ENCODE results near the gene HSPA12A.

DNA sequence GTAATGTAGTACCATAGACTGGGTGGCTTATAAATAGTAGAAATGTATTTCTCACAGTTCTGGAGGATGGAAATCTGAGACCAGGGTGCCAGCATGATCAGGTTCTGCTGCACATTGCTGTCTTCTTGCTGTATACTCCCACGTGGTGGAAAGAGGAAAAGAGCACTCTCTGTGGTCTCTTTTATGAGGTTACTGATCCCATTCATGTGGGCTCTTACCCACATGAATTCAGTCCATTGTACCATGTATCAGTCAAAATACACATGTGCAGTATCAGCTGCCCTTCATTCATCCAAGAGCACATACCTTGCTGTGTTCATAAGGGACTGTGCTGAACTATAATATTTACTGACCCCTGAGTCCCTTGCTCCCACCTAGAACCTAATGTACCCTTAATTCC, 104.5 kb downstream of the HSPA12A start:
- no peak for TF ChIP-seq SUZ12 (IDR thresholded peaks at IDR 0.05; ENCODE audit: extremely low read depth, insufficient read depth, insufficient read length)
- no peak for TF ChIP-seq ZNF274 (IDR thresholded peaks at IDR 0.05; ENCODE audit: low read depth, low read length)
- no peak for TF ChIP-seq YY1 (IDR thresholded peaks at IDR 0.05; ENCODE audit: insufficient read depth, insufficient read length)

Data from NT2/D1 (cell line).